ENCODE results near the gene FTH1. TPM values are rescaled to one million over a fixed set of nuclear protein-coding genes. Genes with fewer than 3 reads are reported as not detected.
A peak's percentile ranks its signal among the peaks of the same experiment; 100 is the strongest.

Gene FTH1
- total and polyA plus RNA-seq, 2 donors (not counting 1 experiment from before 2014, with no cell fraction given), result 2,219 to 2,789 TPM

GRCh38 chr11:61978703-61979661 is 11.5 kb upstream of the FTH1 start:
- Histone ChIP-seq H3K4me2 (ENCODE audit: extremely low read depth, insufficient read depth, low read length) (no peak overlapping the region), H3K27ac (ENCODE audit: insufficient read depth, low read length) (no peak overlapping the region), H4K20me1 (ENCODE audit: control insufficient read depth, extremely low read depth, insufficient read depth, low read length) (no peaks in the 10 kb centered on the region), H3K9ac (ENCODE audit: insufficient read depth, low read length) (no peak overlapping the region), H3K4me1 (ENCODE audit: control insufficient read depth, extremely low read depth, insufficient read depth, low read length) (no peaks in the 10 kb centered on the region), H2AFZ (ENCODE audit: low read length) (no peak overlapping the region), H3K27me3 (ENCODE audit: control insufficient read depth, insufficient read depth, low read length) (no peaks in the 10 kb centered on the region), H3K4me3 (replicated peaks in 1 of 4; ENCODE audit: control extremely low read depth in 1 of 4, insufficient read depth in 1 of 4, low read depth in 3 of 4, low read length in 4 of 4) (no peak overlapping the region), H3K9me3 (ENCODE audit: control insufficient read depth, insufficient read depth, low read depth, low read length) (no peaks in the 10 kb centered on the region), H3K79me2 (ENCODE audit: control insufficient read depth, insufficient read depth, low read length) (no peaks in the 10 kb centered on the region), H3K36me3 (ENCODE audit: control insufficient read depth, insufficient read depth, low read length) (no peaks in the 10 kb centered on the region)
- peak; percentile 46 to 68 for DNase-seq (ENCODE audit: low read depth in 2 of 2)
- TF ChIP-seq CTCF (conservative IDR thresholded peaks at IDR 0.05 in 1 of 2, IDR thresholded peaks at IDR 0.05 in 1 of 2; ENCODE audit: low read depth in 1 of 2, low read length in 2 of 2) (no peak), EZH2 (IDR thresholded peaks at IDR 0.05; ENCODE audit: low read length, missing control alignments) (no peak)

- H3K9me3 ChIP-seq (ENCODE audit: control insufficient read depth, insufficient read depth, low read depth, low read length), result no peaks in the 10 kb centered on the region
- no peak overlapping the region for H3K27ac ChIP-seq (ENCODE audit: insufficient read depth, low read length)
- no peak overlapping the region for H3K4me3 ChIP-seq (replicated peaks in 1 of 4; ENCODE audit: control extremely low read depth in 1 of 4, insufficient read depth in 1 of 4, low read depth in 3 of 4, low read length in 4 of 4)
- peaks cover 14% of the 10 kb centered on the region for H3K4me1 ChIP-seq (ENCODE audit: control insufficient read depth, extremely low read depth, insufficient read depth, low read length)
- H3K27me3 ChIP-seq (ENCODE audit: control insufficient read depth, insufficient read depth, low read length), result no peaks in the 10 kb centered on the region
- no peaks in the 10 kb centered on the region for H4K20me1 ChIP-seq (ENCODE audit: control insufficient read depth, extremely low read depth, insufficient read depth, low read length)
- no peaks in the 10 kb centered on the region for H3K36me3 ChIP-seq (ENCODE audit: control insufficient read depth, insufficient read depth, low read length)
- no peak overlapping the region for H3K4me2 ChIP-seq (ENCODE audit: extremely low read depth, insufficient read depth, low read length)
- H3K9ac ChIP-seq (ENCODE audit: insufficient read depth, low read length), result no peak overlapping the region
- H3K79me2 ChIP-seq (ENCODE audit: control insufficient read depth, insufficient read depth, low read length), result no peaks in the 10 kb centered on the region
- DNase-seq (ENCODE audit: low read depth in 2 of 2), result no peak
- H2AFZ ChIP-seq (ENCODE audit: low read length), result no peak overlapping the region
- TF ChIP-seq CTCF (conservative IDR thresholded peaks at IDR 0.05 in 1 of 2, IDR thresholded peaks at IDR 0.05 in 1 of 2; ENCODE audit: low read depth in 1 of 2, low read length in 2 of 2), result no peak
- no peak for TF ChIP-seq EZH2 (IDR thresholded peaks at IDR 0.05; ENCODE audit: low read length, missing control alignments)
Observed at GRCh38 chr11:61976813-61977475, 9.5 kb upstream of the FTH1 start.

GRCh38 chr11:61976420-61976800 is 9.0 kb upstream of the FTH1 start:
- no peak for DNase-seq (ENCODE audit: low read depth in 2 of 2)
- H3K36me3 ChIP-seq (ENCODE audit: control insufficient read depth, insufficient read depth, low read length), result no peaks in the 10 kb centered on the region
- no peaks in the 10 kb centered on the region for H3K27me3 ChIP-seq (ENCODE audit: control insufficient read depth, insufficient read depth, low read length)
- no peak overlapping the region for H3K27ac ChIP-seq (ENCODE audit: insufficient read depth, low read length)
- no peak for TF ChIP-seq EZH2 (IDR thresholded peaks at IDR 0.05; ENCODE audit: low read length, missing control alignments)
- TF ChIP-seq CTCF (conservative IDR thresholded peaks at IDR 0.05 in 1 of 2, IDR thresholded peaks at IDR 0.05 in 1 of 2; ENCODE audit: low read depth in 1 of 2, low read length in 2 of 2), result no peak
- H3K4me1 ChIP-seq (ENCODE audit: control insufficient read depth, extremely low read depth, insufficient read depth, low read length), result peaks cover 16% of the 10 kb centered on the region
- H4K20me1 ChIP-seq (ENCODE audit: control insufficient read depth, extremely low read depth, insufficient read depth, low read length), result no peaks in the 10 kb centered on the region
- H3K9me3 ChIP-seq (ENCODE audit: control insufficient read depth, insufficient read depth, low read depth, low read length), result no peaks in the 10 kb centered on the region
- H3K79me2 ChIP-seq (ENCODE audit: control insufficient read depth, insufficient read depth, low read length), result no peaks in the 10 kb centered on the region
- H3K4me2 ChIP-seq (ENCODE audit: extremely low read depth, insufficient read depth, low read length), result no peak overlapping the region
- H3K4me3 ChIP-seq (replicated peaks in 1 of 4; ENCODE audit: control extremely low read depth in 1 of 4, insufficient read depth in 1 of 4, low read depth in 3 of 4, low read length in 4 of 4), result no peak overlapping the region
- no peak overlapping the region for H3K9ac ChIP-seq (ENCODE audit: insufficient read depth, low read length)
- no peak overlapping the region for H2AFZ ChIP-seq (ENCODE audit: low read length)

Measured in fibroblast of lung (primary cell).